Measurements from ENCODE around the gene CCL18. TPM values are rescaled to one million over a fixed set of nuclear protein-coding genes. Genes with fewer than 3 reads are reported as not detected.

The CCL18 gene
- total RNA-seq, 4 donors from 2014 or later, result 0.66 to 19.2 (median 2.2) TPM; not detected in 1

- no peak for TF ChIP-seq CTCF (IDR thresholded peaks at IDR 0.05; ENCODE audit: low read depth)
These were observed 7.7 kb downstream of the CCL18 start for GRCh38 chr17:36071751-36072150.

GRCh38 chr17:36072431-36073121, 8.5 kb downstream of the CCL18 start:
- TF ChIP-seq CTCF (IDR thresholded peaks at IDR 0.05; ENCODE audit: low read depth), result no peak

GRCh38 chr17:36074365-36074764, 10.3 kb downstream of the CCL18 start:
- no peak for TF ChIP-seq CTCF (IDR thresholded peaks at IDR 0.05; ENCODE audit: low read depth)

GRCh38 chr17:36085765-36086164, 21.7 kb downstream of the CCL18 start:
- no peak for TF ChIP-seq CTCF (IDR thresholded peaks at IDR 0.05; ENCODE audit: low read depth)

- no peak for TF ChIP-seq CTCF (IDR thresholded peaks at IDR 0.05; ENCODE audit: low read depth)
These were observed 22.7 kb downstream of the CCL18 start for GRCh38 chr17:36086791-36087190.

GRCh38 chr17:36088670-36089338, 24.7 kb downstream of the CCL18 start:
- TF ChIP-seq CTCF (IDR thresholded peaks at IDR 0.05; ENCODE audit: low read depth), result no peak

- no peak for TF ChIP-seq CTCF (IDR thresholded peaks at IDR 0.05; ENCODE audit: low read depth)
These were observed 25.3 kb downstream of the CCL18 start for GRCh38 chr17:36089339-36089865.
